HEK293 (cell line): ENCODE data around the gene UMAD1.

Experiments used
- CTCF ChIP-seq: fragments of 450-650 bp; formaldehyde crosslinking; IDR thresholded peaks from 2 replicates; pipeline ENCODE4 v1.5.1; 2016; ENCODE audit warnings: missing biosample characterization, missing genetic modification characterization
- REPIN1 ChIP-seq: fragments of 450-650 bp; formaldehyde crosslinking; IDR thresholded peaks from 2 replicates; pipeline ENCODE4 v1.5.1; 2017; ENCODE audit warnings: missing biosample characterization, missing genetic modification characterization, low read depth
- REST ChIP-seq: fragments of 450-650 bp; formaldehyde crosslinking; IDR thresholded peaks from 2 replicates; pipeline ENCODE4 v1.5.1; 2016; ENCODE audit warnings: missing biosample characterization, missing genetic modification characterization
- YY1 ChIP-seq: fragments of 450-650 bp; formaldehyde crosslinking; IDR thresholded peaks from 2 replicates; pipeline ENCODE4 v1.5.1; 2018; ENCODE audit warnings: missing biosample characterization, missing genetic modification characterization

- TF ChIP-seq CTCF (tag by site-specific recombination) (peak; percentile 44), REPIN1 (tag by site-specific recombination) (no peak), REST (no peak), YY1 (tag by site-specific recombination) (no peak)
Observed at GRCh38 chr7:7653593-7654187, 13.1 kb downstream of the UMAD1 start.
